Peyer's patch (tissue), 4 donors: ENCODE data around the gene NCLN. TPM values are rescaled to one million over a fixed set of nuclear protein-coding genes. Genes with fewer than 3 reads are reported as not detected.
A peak's percentile ranks its signal among the peaks of the same experiment; 100 is the strongest.

Source experiments
- DNase-seq, 3 donors: peaks; one replicate each; pipeline ENCODE4 v3.0.0-alpha.2; 2017 to 2019
- H3K27ac ChIP-seq, 4 donors: fragments of 200-600 bp; sonication (generic); one replicate each; pipeline ENCODE4 v1.5.1; 2016 to 2019
- H3K27me3 ChIP-seq, 2 donors: fragments of 200-600 bp; sonication (generic); one replicate each; pipeline ENCODE4 v1.5.1; 2019
- H3K36me3 ChIP-seq, 3 donors: fragments of 200-600 bp; sonication (generic); one replicate each; pipeline ENCODE4 v1.5.1; 2016 to 2019
- H3K4me1 ChIP-seq, 4 donors: fragments of 200-600 bp; sonication (generic); one replicate each; pipeline ENCODE4 v1.5.1; 2016 to 2019
- H3K4me3 ChIP-seq, 4 donors: fragments of 200-600 bp; sonication (generic); 1 replicate in 3 of 4; 2 replicates in 1 of 4; pipeline ENCODE4 v1.5.1; 2016 to 2019; ENCODE audit warnings: mild to moderate bottlenecking in 1 of 4
- H3K9me3 ChIP-seq, 4 donors: fragments of 200-600 bp; sonication (generic); one replicate each; pipeline ENCODE4 v1.5.1; 2016 to 2019; ENCODE audit warnings: mild to moderate bottlenecking in 1 of 4
- POLR2A ChIP-seq, 2 donors: fragments of 450-650 bp; IDR thresholded peaks; one replicate each; pipeline ENCODE4 v1.5.1; 2017; ENCODE audit warnings: antibody characterized with exemption in 2 of 2, mild to moderate bottlenecking in 2 of 2, moderate library complexity in 2 of 2
- total RNA-seq, 4 donors: library from RNA; depleted of rRNA; stranded (reverse); fragments of >200 nt; gene quantifications; one replicate each; pipeline ENCODE4 v1.1.0, GENCODE V29; 2016
- TF ChIP-seq, protein P1 (sequence below), 6 experiments: fragments of 450-650 bp in 4 of 6; fragments of 200-600 bp in 2 of 6; sonication (generic) in 1 of 6; IDR thresholded peaks; one replicate each; pipeline ENCODE4 v1.5.1; 2017 to 2019; ENCODE audit warnings: antibody characterized with exemption in 6 of 6, mild to moderate bottlenecking in 3 of 6, moderate library complexity in 1 of 6

The NCLN gene
- total RNA-seq, 4 donors from 2014 or later, result 84.2 to 126 (median 117) TPM

DNA sequence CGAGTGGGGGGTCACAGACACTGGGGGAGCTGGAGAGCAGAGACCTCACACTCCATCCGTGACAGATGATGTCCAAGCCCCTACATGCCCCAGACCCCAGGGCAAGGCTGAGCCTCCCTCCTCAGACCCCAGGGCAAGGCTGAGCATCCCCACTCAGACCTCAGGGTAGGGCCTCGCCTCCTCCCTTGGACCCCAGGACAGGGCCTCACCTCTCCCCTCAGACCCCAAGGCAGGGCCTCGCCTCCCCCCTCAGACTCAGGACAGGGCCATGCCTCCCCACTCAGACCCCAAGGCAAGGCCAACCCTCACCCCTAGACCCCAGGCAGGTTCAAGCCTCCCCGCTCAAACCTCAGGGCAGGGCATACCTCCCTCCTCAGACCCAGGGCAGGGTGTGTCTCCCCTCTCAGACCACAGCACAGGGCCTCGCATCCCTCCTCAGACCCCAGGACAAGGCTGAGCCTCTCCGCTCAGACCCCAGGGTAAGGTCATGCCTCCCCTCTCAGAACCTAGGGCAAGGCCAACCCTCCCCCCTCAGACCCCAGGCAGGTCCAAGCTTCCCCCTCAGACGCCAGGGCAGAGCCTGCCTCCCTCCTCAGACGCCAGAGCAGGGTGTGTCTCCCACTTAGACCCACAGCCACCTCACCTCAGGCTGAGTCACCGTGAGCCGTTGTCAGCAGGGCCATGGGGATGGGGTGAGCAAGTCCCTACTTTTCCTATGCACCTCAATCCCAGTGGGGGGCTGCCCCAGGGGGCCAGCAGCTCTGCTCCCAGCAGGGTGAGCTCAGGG is 8.8 kb upstream of the NCLN start:
- DNase-seq, result peak; percentile 32 to 68 (median 48)
- peak overlapping the region in 2 of 4 donors; percentile 9 to 49 for H3K27ac ChIP-seq

DNA sequence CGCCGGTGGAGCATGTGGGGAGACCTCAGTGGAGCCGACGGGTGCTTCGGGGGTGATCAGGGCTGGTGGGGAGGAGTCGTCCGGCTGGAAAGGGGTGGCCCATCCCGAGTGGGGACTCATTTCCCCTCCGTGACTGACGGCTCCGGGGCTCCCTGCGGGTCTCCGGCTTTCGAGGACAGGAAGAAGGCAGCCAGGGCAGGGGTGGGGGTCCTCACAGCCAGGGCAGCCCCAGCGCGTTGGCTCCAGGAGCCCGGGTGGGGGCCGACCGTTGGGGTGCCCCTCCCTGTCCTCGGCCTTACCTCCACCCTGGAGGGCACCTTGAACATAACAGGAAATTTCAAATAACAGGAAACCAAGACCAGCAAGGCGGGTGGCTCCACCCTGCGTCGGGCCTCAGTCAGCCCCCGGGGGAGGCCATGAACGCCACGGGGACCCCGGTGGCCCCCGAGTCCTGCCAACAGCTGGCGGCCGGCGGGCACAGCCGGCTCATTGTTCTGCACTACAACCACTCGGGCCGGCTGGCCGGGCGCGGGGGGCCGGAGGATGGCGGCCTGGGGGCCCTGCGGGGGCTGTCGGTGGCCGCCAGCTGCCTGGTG is 7.3 kb upstream of the NCLN start, which contains the start of gene S1PR4:
TSS of gene S1PR4 (plus strand) at position 393 of the 596 bp plus-strand sequence. CDS start at position 417, 24 bp downstream.
- Histone ChIP-seq H3K9me3 (no peaks in the 10 kb centered on the region), H3K27ac (peak within 1 kb of the TSS; percentile 76 to 99 (median 80)), H3K27me3 (no peaks in the 10 kb centered on the region), H3K4me3 (peak within 1 kb of the TSS; percentile 49 to 71 (median 53)), H3K36me3 (no peaks in the 10 kb centered on the region), H3K4me1 (peaks cover 0 to 8% (median 4%) of the 10 kb centered on the region in 4 donors)
- TF ChIP-seq, protein P1, sequence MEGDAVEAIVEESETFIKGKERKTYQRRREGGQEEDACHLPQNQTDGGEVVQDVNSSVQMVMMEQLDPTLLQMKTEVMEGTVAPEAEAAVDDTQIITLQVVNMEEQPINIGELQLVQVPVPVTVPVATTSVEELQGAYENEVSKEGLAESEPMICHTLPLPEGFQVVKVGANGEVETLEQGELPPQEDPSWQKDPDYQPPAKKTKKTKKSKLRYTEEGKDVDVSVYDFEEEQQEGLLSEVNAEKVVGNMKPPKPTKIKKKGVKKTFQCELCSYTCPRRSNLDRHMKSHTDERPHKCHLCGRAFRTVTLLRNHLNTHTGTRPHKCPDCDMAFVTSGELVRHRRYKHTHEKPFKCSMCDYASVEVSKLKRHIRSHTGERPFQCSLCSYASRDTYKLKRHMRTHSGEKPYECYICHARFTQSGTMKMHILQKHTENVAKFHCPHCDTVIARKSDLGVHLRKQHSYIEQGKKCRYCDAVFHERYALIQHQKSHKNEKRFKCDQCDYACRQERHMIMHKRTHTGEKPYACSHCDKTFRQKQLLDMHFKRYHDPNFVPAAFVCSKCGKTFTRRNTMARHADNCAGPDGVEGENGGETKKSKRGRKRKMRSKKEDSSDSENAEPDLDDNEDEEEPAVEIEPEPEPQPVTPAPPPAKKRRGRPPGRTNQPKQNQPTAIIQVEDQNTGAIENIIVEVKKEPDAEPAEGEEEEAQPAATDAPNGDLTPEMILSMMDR (IDR thresholded peaks at IDR 0.05), result peak in 2 of 6 experiments; percentile 13 to 30
- TF ChIP-seq POLR2A (IDR thresholded peaks at IDR 0.05), result peak; percentile 21 to 36
- peak; percentile 50 to 85 (median 79) for DNase-seq

More for the DNA sequence above, 8.8 kb upstream of the NCLN start:
- no peaks in the 10 kb centered on the region for H3K36me3 ChIP-seq
- H3K4me1 ChIP-seq, result peaks cover 0 to 6% (median 4%) of the 10 kb centered on the region in 4 donors
- H3K27me3 ChIP-seq, result no peaks in the 10 kb centered on the region
- no peak overlapping the region for H3K4me3 ChIP-seq
- H3K9me3 ChIP-seq, result peaks cover 0 to 4% (median 0%) of the 10 kb centered on the region in 4 donors
- TF ChIP-seq, protein P1 (IDR thresholded peaks at IDR 0.05), result no peak
- no peak for TF ChIP-seq POLR2A (IDR thresholded peaks at IDR 0.05)

DNA sequence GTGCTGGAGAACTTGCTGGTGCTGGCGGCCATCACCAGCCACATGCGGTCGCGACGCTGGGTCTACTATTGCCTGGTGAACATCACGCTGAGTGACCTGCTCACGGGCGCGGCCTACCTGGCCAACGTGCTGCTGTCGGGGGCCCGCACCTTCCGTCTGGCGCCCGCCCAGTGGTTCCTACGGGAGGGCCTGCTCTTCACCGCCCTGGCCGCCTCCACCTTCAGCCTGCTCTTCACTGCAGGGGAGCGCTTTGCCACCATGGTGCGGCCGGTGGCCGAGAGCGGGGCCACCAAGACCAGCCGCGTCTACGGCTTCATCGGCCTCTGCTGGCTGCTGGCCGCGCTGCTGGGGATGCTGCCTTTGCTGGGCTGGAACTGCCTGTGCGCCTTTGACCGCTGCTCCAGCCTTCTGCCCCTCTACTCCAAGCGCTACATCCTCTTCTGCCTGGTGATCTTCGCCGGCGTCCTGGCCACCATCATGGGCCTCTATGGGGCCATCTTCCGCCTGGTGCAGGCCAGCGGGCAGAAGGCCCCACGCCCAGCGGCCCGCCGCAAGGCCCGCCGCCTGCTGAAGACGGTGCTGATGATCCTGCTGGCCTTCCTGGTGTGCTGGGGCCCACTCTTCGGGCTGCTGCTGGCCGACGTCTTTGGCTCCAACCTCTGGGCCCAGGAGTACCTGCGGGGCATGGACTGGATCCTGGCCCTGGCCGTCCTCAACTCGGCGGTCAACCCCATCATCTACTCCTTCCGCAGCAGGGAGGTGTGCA is 6.6 kb upstream of the NCLN start:
- H3K4me3 ChIP-seq, result peak overlapping the region; percentile 49 to 71 (median 53)

DNA sequence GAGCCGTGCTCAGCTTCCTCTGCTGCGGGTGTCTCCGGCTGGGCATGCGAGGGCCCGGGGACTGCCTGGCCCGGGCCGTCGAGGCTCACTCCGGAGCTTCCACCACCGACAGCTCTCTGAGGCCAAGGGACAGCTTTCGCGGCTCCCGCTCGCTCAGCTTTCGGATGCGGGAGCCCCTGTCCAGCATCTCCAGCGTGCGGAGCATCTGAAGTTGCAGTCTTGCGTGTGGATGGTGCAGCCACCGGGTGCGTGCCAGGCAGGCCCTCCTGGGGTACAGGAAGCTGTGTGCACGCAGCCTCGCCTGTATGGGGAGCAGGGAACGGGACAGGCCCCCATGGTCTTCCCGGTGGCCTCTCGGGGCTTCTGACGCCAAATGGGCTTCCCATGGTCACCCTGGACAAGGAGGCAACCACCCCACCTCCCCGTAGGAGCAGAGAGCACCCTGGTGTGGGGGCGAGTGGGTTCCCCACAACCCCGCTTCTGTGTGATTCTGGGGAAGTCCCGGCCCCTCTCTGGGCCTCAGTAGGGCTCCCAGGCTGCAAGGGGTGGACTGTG is 5.9 kb upstream of the NCLN start:
- no peak for TF ChIP-seq POLR2A (IDR thresholded peaks at IDR 0.05)
- TF ChIP-seq, protein P1 (IDR thresholded peaks at IDR 0.05), result no peak
- Histone ChIP-seq H3K27me3 (no peaks in the 10 kb centered on the region), H3K9me3 (no peaks in the 10 kb centered on the region), H3K36me3 (no peaks in the 10 kb centered on the region), H3K4me1 (peaks cover 0 to 8% (median 4%) of the 10 kb centered on the region in 4 donors), H3K27ac (peak overlapping the region; percentile 76 to 99 (median 80)), H3K4me3 (peak overlapping the region; percentile 49 to 71 (median 53))
- DNase-seq, result peak in 2 of 3 donors; percentile 36 to 48

More for the DNA sequence above, 6.6 kb upstream of the NCLN start:
- Histone ChIP-seq H3K27me3 (no peaks in the 10 kb centered on the region), H3K4me1 (peaks cover 0 to 8% (median 4%) of the 10 kb centered on the region in 4 donors), H3K9me3 (no peaks in the 10 kb centered on the region), H3K36me3 (no peaks in the 10 kb centered on the region), H3K27ac (peak overlapping the region; percentile 76 to 99 (median 80))
- TF ChIP-seq, protein P1 (IDR thresholded peaks at IDR 0.05), result no peak
- no peak for TF ChIP-seq POLR2A (IDR thresholded peaks at IDR 0.05)
- DNase-seq, result peak; percentile 22 to 60 (median 48)
